CD1c-positive myeloid dendritic cell (primary cell): ENCODE data around the gene RAB9B.
"Not testable (repeated sequence)": the region's sequence is repeated elsewhere in the genome, so short reads cannot be mapped to it uniquely, and the experiment has no call there.

ENCODE experiments used
- DNase-seq: peaks from one replicate; pipeline ENCODE4 v3.0.0-alpha.2; 2016; ENCODE audit errors: extremely low spot score

The RAB9B gene

GRCh38 chrX:103831803-103832544 is at the start of gene RAB9B:
RAB9B (minus strand) TSS chrX:103832257; CDS start chrX:103825784, 6,473 bp downstream.
- DNase-seq: peak; percentile 9

GRCh38 chrX:103879339-103879738 is 47.3 kb upstream of the RAB9B start:
- no peak for DNase-seq

- no peak for DNase-seq
These were observed 46.5 kb upstream of the RAB9B start for GRCh38 chrX:103878466-103879122.

- no peak for DNase-seq
These were observed 45.5 kb upstream of the RAB9B start for GRCh38 chrX:103877571-103877970.

GRCh38 chrX:103864886-103865534 is 33.0 kb upstream of the RAB9B start:
- DNase-seq: no peak

- no peak for DNase-seq
These were observed 32.1 kb upstream of the RAB9B start for GRCh38 chrX:103864149-103864548.

GRCh38 chrX:103861200-103861599 is 29.1 kb upstream of the RAB9B start:
- no peak for DNase-seq

- DNase-seq: no peak
These were observed 17.5 kb upstream of the RAB9B start for GRCh38 chrX:103849558-103849957.

GRCh38 chrX:103847174-103847870 is 15.3 kb upstream of the RAB9B start:
- DNase-seq: no peak

- DNase-seq: no peak
These were observed 14.3 kb upstream of the RAB9B start for GRCh38 chrX:103846386-103846785.

GRCh38 chrX:103845165-103845653 is 13.2 kb upstream of the RAB9B start:
- peak; percentile 46 for DNase-seq

GRCh38 chrX:103839404-103839803 is 7.3 kb upstream of the RAB9B start:
- no peak for DNase-seq

- DNase-seq: peak; percentile 41
These were observed 685 bp downstream of the RAB9B start for GRCh38 chrX:103831342-103831802.

GRCh38 chrX:103830848-103831247 is 1.2 kb downstream of the RAB9B start:
- DNase-seq: no peak

GRCh38 chrX:103828529-103828928 is 3.5 kb downstream of the RAB9B start:
- no peak for DNase-seq

GRCh38 chrX:103825881-103826280 is 6.2 kb downstream of the RAB9B start:
- DNase-seq: no peak

- no peak for DNase-seq
These were observed 8.5 kb downstream of the RAB9B start for GRCh38 chrX:103823591-103823990.

GRCh38 chrX:103820802-103821201 is 11.3 kb downstream of the RAB9B start:
- not testable (repeated sequence) for DNase-seq

- DNase-seq: no peak
These were observed 13.0 kb downstream of the RAB9B start for GRCh38 chrX:103818842-103819619.

- peak; percentile 73 for DNase-seq
These were observed 14.6 kb downstream of the RAB9B start for GRCh38 chrX:103817502-103817901.

- DNase-seq: not testable (repeated sequence)
These were observed 15.0 kb downstream of the RAB9B start for GRCh38 chrX:103817101-103817500.
